Islet of Langerhans (tissue), 1 donor: ENCODE data around the gene STX8.

Experiments used
- FAIRE-seq: peaks from one replicate; lab custom pipeline; 2011; peaks lifted over from hg19 to GRCh38; lab: Jason Lieb, UNC

STX8 gene

DNA sequence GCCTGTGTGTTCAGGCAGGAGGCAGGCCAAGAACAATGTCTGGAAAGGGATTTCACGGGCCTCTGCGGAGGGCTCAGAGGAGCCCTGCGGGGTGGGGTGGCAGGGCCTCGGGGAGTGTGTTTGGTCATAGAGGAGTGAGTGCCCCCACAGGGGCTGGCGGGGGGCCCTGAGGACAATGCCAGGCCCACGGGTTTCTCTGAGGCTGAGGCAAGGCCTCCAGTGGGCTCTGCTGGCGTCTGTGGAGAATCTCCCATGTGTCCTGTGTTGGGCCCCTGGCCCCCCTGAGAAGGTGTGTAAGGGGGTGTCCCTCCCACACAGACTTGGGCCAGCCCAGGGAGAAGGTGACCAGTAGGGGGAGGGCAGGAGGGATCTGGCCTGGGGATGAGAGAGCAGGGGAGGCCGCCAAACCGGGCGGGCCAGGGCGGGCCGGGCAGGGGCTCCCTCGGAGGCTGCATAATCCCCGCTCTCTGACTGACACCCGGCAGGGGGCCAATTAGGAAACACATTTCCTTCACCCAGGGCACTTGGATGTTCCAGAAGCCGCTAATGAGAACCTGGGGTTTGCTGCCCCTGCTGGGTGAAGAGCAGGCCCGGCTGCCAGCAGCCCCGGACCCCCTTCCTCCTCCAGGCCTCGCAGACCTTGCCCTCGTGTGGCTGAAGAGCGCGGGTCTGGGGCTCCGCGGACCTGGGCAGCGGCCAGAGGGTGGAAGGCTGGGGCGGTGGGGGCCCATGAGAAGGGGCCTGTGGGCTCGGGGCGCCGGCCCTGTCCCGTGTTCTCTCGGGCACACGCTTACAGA, 350.1 kb downstream of the STX8 start:
- FAIRE-seq, result no peak

DNA sequence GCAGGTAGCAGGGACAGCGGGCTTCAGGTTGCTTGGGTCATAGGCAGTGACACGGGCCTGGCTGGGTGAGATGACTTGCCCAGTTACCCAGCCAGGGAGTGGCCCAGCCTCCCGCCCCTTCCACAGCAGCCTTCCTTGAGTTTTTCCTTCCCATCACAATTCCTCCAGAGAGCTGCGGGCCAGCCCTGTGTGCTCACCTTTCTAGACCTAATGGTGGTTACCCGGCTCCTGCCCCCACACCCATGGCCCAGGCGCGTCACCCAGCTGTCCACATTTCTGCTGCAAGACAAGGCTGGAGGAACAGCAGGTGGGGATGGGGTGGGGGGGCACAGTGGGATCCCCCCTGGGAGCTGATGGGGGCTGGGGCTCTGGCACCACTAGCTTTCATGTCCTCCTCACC, 351.1 kb downstream of the STX8 start:
- FAIRE-seq, result no peak

DNA sequence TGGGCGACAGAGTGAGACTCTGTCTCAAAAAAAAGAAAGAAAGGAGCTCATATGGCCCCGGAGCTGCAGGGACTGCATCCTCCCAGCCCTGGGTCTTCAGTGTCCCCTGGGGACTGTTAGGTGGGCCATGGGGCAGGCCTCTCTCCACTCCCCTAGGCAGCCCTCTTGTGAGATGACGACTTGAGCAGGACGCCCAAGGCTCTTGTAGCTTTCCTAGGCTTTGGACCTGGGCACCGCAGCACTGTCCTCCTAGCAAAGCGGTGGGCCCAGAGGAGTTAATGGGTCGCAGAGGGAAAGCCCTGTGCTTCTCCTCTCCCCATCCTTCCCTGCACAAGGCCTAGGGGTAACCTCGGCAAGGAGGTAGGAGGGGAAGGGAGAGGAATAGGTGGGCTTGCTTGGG, 352.1 kb downstream of the STX8 start:
- no peak for FAIRE-seq

DNA sequence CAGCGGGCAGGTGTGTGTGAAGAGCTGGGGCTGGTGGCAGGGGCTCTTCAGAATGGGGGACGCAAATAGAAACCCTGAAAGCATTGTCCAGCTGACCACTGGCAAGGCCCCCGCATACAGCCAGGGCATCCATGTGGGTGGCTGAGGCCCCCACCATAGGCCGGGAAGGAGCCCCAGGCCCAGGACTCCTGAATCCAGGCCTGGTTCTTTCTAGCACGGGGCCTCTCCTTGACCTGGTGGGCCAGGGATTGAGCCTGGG, 353.8 kb downstream of the STX8 start:
- no peak for FAIRE-seq

DNA sequence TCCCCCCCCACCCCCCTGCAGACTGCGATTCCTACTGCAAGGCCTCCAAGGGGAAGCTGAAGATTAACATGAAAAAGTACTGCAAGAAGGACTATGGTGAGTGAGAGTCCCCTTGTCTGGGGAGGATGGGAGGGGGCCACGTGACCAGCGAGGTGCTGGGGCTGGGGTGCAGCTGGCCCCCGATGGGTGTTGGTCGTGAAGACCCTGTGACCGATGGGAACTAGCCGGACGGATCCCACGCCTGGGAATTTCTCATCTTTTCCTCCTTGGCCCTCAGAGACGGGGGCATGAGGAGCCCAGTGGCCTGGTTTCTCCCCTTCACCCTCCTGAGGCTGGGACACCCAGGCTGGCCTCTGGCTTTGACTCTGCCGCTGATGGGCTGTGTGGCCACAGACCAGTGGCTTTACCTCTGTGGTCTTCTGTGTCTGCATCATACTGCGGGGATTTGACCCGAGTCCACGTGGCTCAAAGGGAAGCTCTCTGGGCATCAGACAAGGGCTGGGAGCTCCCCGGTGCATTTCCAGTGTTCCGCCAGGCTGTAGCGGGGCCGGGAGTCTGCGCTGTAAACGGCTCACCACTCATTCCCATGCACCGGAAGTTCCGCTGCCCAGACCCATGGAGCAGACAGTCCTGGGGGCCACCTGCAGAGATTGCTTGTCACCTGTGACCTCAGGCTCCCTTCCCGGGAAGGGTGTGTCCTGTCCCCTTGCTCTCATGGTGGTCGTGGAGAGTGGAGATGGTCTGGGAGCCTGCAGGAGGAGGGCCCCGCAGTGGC, 354.3 kb downstream of the STX8 start:
- FAIRE-seq, result no peak

DNA sequence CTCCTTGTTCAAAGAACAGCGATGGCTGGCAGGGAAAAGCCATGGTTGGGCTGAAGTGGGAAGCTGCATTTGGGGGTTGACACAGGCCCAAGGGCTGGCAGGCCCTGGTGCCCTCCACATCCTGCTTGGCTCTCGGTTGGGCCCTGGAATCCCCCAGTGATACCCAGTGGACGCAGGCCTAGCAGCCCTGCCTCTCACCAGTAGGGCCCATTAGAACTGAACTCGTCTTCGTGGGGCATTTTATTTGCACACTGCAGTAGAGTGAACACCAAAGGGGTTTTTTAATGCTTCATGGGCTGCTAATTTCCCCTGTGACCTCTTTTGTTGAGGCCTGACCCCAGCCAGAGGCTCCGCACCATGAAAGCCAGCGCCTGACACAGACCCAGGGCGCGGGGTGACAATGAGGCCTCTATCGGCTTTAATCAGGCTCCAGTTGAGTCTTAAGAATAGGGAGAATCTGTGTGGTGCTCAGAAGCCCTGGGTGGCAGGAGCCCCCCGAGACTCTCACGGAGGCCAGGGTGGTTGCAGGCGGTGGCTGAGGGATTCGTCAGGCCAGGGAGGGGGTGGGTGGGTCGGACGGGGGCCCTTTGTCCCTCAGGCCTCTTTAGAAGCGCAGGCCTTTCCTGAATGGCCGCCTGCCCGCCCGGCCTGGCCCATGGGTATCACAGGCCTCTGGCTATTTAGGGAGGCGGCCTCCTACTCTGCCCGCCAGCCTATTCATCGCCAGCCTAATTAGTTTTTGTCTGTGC, 355.0 kb downstream of the STX8 start:
- no peak for FAIRE-seq

DNA sequence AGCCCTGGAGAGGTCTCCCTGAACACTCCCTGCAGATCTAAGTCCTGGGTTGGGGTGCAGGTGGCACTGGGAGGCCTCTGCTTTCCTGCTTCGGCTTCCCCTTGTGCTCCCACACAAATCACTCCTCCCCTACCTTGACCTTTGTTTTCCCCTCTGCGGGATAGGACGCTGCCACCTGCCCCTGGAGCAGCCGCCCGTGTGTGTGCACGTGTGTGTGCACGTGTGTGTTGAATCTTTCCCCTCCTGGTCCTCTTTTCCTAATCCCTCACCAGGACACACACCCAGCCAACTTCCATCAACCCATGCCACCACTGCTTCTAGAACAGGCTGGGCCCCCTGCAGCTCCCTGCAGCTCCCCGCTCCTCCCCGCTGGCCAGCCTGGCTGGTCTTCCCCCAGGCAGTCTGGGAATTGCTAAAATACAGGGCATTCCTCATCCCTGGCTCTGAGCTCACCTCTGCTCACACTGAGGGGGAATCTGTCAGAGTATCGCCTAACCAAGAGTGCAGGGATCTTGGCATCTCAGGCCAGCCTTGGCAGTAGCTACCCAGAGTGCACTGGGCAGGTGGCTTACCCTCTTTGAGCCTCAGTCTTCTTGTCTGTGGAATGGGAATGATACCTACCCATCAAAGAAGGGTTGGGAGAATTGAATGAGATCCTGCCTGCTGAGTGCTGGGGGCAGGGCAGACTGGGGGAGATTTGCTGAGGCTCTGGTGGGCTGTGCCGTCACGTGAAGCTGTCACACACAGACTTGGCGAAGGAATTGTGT, 355.8 kb downstream of the STX8 start:
- FAIRE-seq, result no peak

DNA sequence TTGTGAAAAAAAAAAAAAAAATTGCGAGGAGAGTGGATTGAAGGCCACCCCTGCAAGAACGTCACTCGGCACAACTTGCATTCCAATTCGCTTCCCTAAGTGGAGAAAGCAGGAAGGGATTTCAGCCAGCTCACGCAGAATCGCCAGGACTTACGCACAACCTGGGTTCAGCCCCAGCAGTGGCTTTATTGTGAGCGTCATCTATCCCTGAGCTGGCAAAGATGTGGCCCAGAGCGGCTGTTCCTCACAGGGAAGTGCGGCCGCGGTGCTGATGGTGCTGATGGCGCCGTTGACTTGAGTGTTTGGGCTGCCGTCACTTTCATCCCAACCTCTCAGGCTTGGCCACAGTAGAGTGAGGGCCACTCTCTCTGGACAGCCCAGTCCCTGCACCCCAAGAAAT, 356.7 kb downstream of the STX8 start:
- no peak for FAIRE-seq

DNA sequence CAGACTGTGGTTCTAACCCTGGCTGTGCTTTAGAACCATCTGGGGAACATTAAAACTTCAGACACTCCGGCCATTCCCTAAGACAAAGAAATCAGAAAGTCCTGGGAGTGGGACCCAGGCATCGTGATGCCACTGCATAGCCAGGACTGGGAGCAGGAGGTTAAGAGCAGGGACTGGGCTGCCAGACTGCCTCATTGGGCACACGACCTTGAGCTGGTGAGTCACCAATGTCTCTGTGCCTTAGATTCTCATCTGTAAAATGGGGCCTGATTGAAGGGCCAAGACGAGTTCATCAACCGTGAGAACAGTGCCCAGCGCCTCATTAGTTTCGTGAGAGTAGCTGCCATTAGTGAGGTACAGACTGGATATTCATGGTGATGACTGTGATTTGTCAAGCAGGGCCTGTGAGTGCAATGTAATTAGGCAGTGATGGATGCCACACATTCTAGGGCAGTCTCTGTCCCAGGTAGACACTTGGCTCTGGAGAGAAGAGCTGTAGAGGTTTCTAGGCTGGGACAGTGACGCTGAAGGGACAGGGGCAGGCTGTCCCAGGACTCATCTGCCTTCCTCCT, 357.5 kb downstream of the STX8 start:
- FAIRE-seq, result no peak

DNA sequence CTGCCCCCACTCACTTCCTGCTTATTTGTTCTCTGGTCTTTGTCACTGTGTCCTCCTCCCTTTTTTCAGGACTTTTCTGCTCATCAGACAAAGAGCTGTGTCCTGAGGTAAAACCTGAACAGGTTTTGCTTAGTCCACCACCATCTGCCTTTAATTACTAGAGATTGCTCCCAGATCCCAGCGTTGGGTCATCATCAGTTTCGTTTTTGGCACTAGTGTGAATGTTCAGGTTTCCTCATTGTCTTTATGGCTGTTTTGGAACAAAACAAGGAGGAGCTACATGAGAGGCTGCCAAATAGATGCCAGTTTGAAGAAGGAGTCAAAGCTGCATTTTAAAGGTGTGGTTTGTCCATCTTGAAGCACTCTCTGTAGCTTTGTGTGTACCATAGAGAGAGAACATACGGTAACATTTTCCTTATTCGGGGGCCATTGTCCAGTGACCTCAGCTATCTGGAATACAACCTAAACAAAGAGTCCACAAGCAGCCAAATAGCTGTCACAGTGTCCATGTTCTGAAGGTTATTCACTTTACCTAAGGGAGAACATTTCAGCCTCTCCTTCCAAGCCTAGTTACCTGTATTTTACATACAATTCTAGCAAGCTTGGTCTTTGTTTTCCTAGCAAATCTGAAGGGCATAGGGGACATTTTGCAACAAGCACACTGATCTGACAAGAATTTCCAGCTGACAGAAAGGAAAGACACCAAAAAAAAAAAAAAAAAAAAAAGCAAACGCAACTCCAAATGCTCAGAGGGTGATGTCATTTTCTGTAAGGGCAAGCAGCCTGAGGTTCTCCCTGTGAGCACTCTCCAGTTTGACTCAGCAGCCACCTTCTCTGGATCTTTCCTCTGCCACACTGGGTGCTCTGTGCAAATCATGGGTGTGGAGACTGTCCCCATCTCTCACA, 358.2 kb downstream of the STX8 start:
- FAIRE-seq, result no peak

DNA sequence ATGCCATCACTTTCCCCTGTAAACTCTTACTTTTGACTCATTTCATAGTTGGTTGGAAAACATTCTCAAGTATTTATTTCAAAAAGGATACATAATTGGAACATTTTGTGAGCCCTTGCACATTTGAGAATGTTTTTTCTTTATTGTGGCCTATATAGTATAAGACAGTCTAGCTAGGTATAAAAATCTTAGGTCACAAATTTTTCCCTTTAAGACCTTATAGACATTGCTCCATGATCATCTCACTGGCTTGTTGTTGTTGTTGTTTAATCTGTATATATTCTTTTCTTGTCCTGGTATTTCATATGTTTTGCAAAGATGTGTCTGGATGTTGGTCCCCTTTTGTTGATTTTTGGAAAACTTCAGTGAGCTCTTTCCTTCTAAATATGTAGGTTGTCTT, 360.2 kb downstream of the STX8 start:
- no peak for FAIRE-seq

DNA sequence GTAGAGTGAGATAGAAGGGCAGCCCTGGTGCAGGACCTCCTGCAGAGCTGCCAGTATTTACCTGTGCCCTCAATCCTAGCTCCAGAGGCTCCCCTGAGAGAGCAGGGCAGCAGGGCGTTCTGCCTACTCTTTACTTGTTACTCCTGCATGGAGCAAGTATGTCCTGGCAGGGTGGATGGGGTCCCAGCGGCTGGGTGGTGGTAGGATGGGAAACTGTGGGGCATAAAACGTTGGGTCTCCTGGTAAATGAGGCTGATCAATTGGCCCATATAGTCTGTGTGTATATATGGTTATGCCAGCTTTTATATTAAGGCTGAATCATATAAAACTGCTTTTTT, 362.3 kb downstream of the STX8 start:
- FAIRE-seq, result no peak

DNA sequence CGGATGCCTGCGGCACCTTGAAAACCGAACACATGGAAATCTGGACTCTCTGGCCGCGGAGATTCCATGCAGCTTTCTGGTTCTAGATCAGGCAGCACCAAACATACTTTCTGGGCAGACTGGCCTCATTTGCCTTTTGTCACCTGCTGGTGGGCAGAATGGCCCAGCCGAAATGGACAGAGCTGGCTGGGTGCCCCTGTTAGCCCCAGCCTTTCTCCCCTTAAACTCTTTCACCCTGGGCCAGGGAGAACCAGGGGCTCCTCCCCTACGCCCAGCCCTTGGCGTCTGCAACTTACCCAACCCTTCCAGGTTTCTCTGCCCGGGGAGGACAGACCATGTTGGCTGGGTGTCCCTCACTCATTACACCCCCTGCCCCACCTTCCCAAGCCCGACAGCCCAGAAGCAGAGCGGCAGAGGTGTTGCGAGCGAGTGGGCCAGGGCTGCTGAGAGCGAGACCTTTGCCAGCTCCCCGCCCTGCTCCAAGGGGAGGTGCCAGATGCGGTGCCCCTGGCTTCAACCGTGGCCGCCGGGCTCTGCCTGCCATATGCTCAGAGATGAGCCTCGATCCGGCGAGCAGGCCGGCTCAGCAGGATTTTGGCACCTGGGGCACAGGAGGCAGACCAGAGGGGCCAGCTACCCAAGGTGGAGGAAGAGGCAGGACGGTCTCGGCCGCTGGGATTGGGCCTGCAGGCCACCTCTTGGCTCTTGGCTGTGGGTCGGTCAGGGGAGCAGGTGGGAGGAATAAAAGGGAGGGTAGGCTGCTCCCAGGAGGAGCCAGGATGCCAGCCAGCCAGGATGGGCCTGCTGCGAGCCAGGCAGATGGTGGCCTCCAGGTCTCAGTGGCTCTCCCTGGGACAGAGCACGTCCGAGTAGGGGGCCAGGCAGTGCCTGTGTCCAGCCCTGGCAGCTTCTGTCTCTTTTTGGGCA, 363.0 kb downstream of the STX8 start:
- FAIRE-seq, result no peak

DNA sequence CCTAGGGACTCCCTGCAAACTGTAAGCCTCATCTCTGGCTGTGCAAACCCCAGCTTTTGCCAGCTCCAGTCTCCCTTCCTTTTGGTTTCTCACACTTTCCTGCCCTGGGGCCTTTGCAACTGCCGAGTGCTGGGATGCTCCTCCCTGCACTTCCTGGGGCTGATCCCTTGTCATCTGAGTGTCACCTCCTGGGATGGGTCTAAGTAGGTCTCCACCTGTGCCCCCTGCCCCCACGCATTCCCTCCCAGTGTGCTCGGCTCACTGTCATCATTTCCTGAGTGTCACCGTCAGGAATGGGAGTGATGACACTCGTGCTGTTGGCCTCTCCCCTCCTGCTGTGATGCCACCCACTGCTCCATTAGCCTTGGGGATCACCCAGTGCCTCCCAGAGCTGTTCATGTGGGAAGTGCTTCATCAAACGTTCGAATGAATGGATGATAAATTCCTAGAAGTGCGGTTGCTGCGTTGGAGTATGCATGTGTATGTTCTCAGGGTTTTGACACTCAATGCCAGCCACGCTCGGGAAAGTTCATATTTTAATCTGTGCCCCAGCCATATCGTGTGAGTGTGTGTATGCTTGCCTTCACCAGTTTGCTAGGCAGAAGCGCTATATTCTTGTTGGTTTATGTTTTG, 364.4 kb downstream of the STX8 start:
- FAIRE-seq, result no peak

DNA sequence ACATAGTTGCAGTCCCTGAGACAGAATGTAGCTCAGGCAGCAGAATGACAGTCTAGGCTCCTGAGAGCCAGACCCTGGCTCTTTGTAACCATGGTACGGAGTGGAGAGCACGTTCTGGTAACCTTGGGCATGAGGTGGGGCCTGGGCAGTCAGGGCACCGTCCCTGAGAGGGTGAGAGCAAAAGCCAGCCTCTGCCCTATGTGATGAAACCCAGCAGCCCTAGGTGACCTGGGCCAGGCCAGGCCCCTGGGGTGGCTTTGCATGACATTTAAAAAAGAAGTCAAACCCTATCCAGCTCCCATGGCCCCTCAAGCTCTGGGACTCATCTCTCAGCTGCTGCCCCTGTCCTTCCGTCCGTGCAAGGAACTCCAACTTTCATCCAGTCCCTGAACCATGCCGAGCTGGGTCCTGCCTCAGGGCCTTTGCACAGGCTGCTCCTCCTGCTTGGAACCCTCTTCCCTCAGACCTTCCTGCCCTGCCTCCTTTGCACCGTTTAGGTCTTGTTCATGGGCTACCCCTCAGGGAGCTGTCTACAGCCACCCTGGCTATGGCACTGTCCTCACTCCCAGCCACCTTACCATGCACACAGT, 365.7 kb downstream of the STX8 start:
- FAIRE-seq, result no peak

DNA sequence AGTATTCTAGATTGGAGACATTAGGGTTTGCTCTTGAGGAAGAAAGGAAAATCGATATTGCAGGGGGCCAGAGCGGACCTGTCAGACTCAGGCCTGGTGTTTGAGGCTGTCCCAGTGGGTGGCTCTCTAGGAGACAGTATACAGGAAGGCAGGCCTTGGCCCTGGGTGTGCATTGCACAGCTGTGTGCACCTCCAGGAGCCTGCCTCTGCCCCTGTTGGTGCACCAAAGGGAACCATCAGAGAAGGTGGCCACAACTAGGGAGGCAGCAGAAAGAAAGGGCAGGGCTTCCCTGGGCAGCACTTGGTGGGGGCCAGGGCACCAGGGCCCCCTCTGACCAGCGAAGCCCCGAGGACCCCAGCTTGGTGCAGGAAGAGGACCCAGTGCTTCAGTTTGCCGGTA, 366.3 kb downstream of the STX8 start:
- no peak for FAIRE-seq

DNA sequence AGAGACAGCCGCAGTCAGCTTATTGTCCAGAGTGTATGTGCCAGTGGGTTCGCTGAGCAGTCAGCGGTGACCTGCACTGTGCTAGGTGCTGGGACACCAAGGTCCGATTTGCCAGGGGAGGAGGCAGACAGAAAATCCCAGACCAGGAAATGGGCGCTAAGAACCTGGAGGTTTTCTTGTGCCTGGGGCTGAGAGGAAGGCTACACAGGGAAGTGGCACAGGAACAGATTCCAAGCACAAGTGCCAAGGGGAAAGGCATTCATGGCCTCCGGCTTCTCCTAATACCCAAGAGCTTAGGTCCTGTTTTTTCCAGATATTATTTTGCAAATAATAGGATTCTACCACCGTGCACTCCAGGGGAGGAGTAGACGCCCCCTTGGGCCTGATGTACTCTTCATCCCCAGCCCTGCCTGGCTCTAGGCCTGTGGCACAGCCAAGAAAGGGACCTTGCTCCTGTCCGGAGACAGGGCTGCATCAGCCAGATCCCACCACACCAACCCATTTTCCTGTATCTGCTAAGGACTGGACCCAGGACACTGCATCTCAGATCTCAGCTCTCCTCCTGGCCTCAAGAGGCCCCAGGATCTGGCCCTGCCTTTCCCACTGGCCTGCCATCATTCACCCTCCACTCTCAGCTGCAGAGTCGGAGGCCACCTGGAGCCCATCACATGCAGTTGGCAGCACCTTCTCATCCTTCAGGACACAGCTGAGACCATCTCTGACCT, 367.1 kb downstream of the STX8 start:
- no peak for FAIRE-seq

DNA sequence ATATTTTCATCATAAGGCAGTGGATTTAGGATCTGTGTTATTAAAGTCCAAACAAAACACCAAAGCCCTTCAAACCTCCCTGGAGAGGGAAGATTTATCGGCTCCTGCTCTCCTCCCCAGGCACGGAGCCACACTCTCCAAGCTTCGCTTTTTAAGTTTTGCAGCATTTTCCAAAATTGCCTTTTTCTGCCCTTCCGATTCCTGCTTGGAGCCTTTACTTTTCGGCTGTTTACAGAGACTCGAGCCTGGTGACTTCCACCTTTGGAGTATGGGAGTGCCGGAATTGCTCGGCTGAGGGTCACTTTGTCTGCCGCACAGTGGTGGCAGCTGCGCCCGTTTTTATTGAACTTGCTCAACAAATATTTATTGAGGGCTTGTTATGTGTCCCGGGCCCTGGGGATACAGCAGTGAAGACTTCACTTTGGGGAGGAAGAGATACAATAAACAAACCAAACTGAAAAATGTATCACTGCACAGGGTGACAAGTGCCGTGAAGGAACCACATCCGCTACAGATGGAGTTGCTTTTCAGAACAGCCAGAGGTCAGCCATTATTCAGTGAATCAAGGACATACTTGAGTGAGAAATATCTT, 368.8 kb downstream of the STX8 start:
- no peak for FAIRE-seq

DNA sequence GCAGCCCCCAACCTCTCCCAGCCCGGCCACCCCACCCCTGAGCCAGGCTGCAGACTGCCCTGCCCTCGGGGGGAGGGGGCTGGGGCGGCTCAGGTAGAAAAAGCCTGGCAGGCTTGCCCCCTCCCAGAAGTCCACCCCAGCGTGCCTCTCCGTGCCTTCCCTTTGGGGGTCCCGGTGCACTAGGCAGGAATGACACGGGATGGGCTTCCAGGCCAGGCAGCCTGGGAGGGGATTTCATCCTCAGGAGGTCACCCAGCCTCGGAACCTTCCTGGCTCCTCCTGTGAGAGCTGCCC, 369.3 kb downstream of the STX8 start:
- FAIRE-seq, result no peak
